ENCODE measurements around the gene LCN6.
"Not testable (repeated sequence)": the region's sequence is repeated elsewhere in the genome, so short reads cannot be mapped to it uniquely, and the experiment has no call there.

Gene LCN6

GRCh38 chr9:136759001-136759400 is 10.7 kb upstream of the LCN6 start:
- no peak for DNase-seq

GRCh38 chr9:136757751-136758140 is 9.4 kb upstream of the LCN6 start:
- no peak for DNase-seq

GRCh38 chr9:136757328-136757727 is 9.0 kb upstream of the LCN6 start:
- DNase-seq = no peak

- DNase-seq = no peak
Observed at GRCh38 chr9:136756836-136757235, 8.5 kb upstream of the LCN6 start.

- DNase-seq = no peak
Observed at GRCh38 chr9:136756134-136756438, 7.8 kb upstream of the LCN6 start.

- DNase-seq = not testable (repeated sequence)
Observed at GRCh38 chr9:136755302-136756133, 7.2 kb upstream of the LCN6 start.

GRCh38 chr9:136754626-136755301 is 6.4 kb upstream of the LCN6 start:
- no peak for DNase-seq

GRCh38 chr9:136754059-136754572 is 5.8 kb upstream of the LCN6 start:
- no peak for DNase-seq

- no peak for DNase-seq
Observed at GRCh38 chr9:136753371-136754058, 5.2 kb upstream of the LCN6 start.

GRCh38 chr9:136751814-136752213 is 3.5 kb upstream of the LCN6 start:
- DNase-seq = no peak

- no peak for DNase-seq
Observed at GRCh38 chr9:136751244-136751643, 2.9 kb upstream of the LCN6 start.

- no peak for DNase-seq
Observed at GRCh38 chr9:136750526-136750925, 2.2 kb upstream of the LCN6 start.

- no peak for DNase-seq
Observed at GRCh38 chr9:136748666-136749611, 614 bp upstream of the LCN6 start.

- DNase-seq = no peak
Observed at GRCh38 chr9:136747161-136748060, 914 bp downstream of the LCN6 start.

GRCh38 chr9:136746621-136747020 is 1.7 kb downstream of the LCN6 start:
- no peak for DNase-seq

GRCh38 chr9:136746155-136746490 is 2.2 kb downstream of the LCN6 start:
- DNase-seq = no peak

- DNase-seq = no peak
Observed at GRCh38 chr9:136745389-136746154, 2.8 kb downstream of the LCN6 start.

- DNase-seq = no peak
Observed at GRCh38 chr9:136744773-136745172, 3.6 kb downstream of the LCN6 start.

GRCh38 chr9:136743639-136744211 is 4.6 kb downstream of the LCN6 start:
- DNase-seq = no peak

GRCh38 chr9:136742591-136743391 is 5.5 kb downstream of the LCN6 start, which contains the start of gene LCN10:
Gene LCN10, minus strand, starts transcription at chr9:136742940. Its CDS starts 37 bp downstream, at chr9:136742903.
- DNase-seq = no peak
